GM13977 (cell line): Measurements from ENCODE around the gene TXN2.
"Not testable (repeated sequence)": the region's sequence is repeated elsewhere in the genome, so short reads cannot be mapped to it uniquely, and the experiment has no call there.

Source experiments
- DNase-seq: peaks from one replicate; pipeline ENCODE4 v3.0.0; 2012; ENCODE audit warnings: low spot score
- in situ Hi-C: fragments of 300-500 bp; cut with MboI; formaldehyde crosslinking; loops from one replicate; pipeline ENCODE4 v1.12.0; 2022; ENCODE audit warnings: low sequenced_read_pairs, low pct_unique_long_range_greater_than_20kb, mixed read lengths, inconsistent platforms; ENCODE audit not compliant: unreplicated experiment
- TF ChIP-seq, protein P1 (sequence below): IDR thresholded peaks from 2 replicates; pipeline ENCODE4 v1.5.1; 2012; ENCODE audit warnings: mild to moderate bottlenecking, control low read depth; ENCODE audit not compliant: insufficient read depth; ENCODE audit errors: extremely low read depth, missing control alignments

The TXN2 gene

DNA sequence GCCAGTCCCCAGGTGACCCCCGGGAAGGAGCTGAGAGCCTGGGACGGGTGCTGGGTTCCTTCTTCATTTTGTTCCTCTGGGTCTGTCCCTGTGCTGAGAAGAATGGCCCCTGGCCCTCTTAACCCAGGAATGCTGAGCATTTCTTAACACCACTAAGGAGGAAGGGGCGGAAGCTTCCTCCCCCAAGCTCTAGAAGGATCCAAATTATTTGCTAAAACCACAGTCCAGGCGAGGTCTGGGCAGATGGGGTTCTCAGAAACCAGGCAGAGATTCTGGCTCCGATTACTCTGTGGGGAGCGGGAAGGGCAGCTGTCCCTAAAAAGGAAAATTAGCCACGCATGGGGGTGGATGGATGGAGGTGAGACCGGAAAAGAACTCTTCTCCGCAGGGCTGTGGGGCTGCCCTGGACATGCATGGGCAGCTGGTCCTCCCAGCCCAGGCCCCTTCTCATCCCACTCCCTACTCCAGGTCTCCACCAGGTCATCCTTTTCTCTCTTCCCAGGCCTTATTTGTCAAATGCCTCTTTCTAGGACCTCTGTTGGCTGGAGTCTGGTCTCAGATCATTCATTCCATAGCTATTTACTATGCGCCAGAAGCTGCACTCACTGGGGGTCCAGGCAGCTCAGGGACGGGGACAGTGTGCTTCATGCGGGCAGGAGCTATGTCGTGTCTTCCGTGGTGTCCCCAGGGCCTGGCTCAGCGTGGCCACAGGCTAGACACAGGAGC lies 48.7 kb downstream of the TXN2 start:
- TF ChIP-seq, protein P1, sequence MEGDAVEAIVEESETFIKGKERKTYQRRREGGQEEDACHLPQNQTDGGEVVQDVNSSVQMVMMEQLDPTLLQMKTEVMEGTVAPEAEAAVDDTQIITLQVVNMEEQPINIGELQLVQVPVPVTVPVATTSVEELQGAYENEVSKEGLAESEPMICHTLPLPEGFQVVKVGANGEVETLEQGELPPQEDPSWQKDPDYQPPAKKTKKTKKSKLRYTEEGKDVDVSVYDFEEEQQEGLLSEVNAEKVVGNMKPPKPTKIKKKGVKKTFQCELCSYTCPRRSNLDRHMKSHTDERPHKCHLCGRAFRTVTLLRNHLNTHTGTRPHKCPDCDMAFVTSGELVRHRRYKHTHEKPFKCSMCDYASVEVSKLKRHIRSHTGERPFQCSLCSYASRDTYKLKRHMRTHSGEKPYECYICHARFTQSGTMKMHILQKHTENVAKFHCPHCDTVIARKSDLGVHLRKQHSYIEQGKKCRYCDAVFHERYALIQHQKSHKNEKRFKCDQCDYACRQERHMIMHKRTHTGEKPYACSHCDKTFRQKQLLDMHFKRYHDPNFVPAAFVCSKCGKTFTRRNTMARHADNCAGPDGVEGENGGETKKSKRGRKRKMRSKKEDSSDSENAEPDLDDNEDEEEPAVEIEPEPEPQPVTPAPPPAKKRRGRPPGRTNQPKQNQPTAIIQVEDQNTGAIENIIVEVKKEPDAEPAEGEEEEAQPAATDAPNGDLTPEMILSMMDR = no peak
- no peak for DNase-seq
- in situ Hi-C loops = no loop called here

DNA sequence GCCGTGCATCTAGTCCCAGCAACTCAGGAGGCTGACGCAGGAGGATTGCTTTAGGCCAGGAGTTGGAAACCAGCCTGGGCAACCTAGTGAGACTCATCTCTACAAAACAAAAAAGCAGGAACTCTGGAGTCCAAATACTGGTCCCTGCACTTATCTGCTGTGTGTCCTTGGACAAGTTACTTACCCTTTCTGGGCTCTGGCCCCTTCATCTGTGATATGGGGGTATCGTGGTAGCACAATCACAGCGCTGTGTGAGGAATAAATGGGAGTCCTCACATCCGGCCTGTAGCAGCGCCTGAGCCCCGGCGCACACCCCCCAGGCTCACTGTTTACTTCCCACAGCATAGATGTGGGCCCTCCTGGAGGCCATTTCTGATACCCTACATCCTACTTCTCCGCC lies 49.5 kb downstream of the TXN2 start:
- TF ChIP-seq, protein P1 = no peak
- in situ Hi-C loops = no loop called here
- DNase-seq = no peak

DNA sequence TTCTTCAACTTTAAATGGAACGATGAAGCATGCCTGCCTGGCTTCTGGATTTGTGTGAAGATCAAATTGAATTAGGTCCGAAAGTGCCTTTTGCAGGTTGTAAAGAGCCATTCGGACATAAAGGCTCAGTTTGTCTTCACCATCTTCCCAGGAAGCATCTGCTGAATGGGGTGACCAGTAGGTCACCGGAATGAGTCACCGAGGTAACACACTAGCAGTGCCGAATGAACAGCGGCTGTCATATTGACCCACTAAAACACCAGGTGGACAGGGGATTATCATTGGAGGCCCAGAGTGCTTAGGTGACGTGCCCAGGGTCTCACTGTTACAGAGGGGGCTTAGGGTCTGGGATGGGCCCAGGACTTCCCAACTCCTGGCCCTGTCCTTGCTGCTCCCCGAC lies 50.6 kb downstream of the TXN2 start:
- DNase-seq = no peak
- TF ChIP-seq, protein P1 = no peak
- in situ Hi-C loops = no loop called here

DNA sequence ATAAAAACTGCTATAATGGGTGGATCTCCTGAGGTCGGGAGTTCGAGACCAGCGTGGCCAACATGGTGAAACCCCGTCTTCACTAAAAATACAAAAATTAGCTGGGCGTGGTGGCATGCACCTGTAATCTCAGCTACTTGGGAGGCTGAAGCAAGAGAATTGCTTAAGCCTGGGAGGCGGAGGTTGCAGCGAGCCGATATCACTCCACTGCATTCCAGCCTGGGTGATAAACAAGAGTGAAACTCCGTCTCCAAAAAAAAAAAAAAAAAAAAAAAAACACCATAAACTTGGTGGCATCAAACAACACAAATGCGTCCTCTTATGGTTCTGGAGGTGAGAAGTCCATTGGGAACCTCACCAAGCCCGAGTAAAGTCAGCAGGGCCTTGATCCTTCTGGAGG lies 53.5 kb downstream of the TXN2 start:
- DNase-seq, in situ Hi-C loops: not testable (repeated sequence)

DNA sequence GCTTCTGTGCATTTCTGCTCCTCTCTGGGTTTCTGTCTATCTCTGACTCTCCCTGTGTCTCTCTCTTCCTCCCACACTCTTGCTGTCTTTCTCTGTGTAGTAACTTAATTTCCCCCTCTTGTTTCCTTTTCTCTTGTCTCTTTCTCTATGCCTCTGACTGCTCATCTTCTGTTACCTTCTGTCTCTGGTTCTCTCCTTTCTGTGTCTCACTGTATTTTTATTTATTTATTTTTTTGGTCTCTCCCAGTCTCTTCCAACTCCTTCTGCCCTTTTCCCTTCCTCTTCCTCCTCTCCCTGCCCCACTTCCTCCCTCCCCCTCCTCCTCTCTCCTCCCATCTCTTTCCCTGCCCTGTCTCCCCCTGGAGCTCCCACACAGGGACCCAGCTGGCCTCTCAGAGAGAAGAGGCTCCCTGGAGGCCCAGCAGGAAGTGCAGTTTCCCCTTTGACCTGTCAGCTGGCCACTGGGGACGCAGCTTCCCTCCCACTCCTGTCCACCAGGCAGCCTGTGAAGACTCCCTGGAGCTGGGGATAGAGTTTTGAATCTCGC lies 55.4 kb downstream of the TXN2 start:
- TF ChIP-seq, protein P1 = no peak
- in situ Hi-C loops = no loop called here
- no peak for DNase-seq

DNA sequence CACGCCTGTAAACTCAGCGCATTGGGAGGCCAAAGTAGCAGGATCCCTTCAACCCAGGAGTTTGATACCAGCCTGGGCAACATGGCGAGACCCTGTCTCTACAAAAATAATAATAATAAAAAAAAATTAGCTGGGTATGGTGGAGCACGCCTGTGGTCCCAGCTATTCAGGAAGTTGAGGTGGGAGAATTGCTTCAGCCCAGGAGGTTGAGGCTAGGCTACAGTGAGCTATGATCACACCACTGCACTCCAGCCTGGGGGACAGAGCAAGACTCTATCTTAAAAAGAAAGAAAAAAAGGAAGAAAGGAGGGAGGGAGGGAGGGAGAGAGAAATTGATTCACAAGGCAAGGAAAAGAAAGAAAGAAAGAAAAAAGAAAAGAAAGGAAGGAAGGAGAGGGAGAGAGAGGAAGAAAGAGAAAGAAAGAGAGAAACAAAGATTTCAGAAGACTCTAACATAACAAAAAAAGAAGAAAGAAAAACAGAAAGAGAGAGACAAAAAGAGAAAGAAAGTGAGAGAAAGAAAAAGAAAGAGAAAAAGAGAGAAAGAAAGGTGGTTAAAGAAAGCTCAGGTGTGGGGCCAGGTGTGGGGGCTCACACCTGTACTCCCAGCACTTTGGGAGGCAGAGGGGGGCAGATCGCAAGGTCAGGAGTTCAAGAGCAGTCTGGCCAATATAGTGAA lies 56.4 kb downstream of the TXN2 start:
- in situ Hi-C loops = no loop called here
- TF ChIP-seq, protein P1 = no peak
- DNase-seq = no peak

DNA sequence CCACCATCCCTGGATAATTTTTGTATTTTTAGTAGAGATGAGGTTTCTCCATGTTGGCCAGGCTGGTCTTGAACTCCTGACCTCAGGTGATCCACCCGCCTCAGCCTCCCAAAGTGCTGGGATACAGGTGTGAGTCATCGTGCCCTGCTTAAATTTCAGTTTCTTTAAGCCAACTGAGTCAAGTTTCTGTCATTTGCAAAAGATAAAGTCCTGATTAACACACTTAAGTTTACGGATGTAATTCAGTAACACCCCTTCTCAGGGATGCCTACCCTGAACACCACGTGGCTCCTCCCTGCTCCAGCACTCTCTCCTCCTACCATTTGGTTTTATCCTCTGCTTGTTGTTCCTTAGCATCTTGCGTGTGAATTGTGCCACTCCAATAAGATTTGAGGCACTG lies 57.0 kb downstream of the TXN2 start:
- not testable (repeated sequence) for DNase-seq

More for the DNA sequence above, 57.0 kb downstream of the TXN2 start:
- in situ Hi-C loops = not testable (repeated sequence)
